HepG2 (cell line): ENCODE measurements around the gene OSBPL9. TPM values are rescaled to one million over a fixed set of nuclear protein-coding genes. Genes with fewer than 3 reads are reported as not detected.

Experiments used
- HDAC2 ChIP-seq: sonication (generic); formaldehyde crosslinking; IDR thresholded peaks from 2 replicates; pipeline ENCODE4 v1.4.0; 2020; ENCODE audit warnings: missing genetic modification reagents
- MED1 ChIP-seq: sonication (generic); formaldehyde crosslinking; IDR thresholded peaks from 2 replicates; pipeline ENCODE4 v1.4.0; 2020; ENCODE audit warnings: missing genetic modification reagents
- SAFB2 ChIP-seq: sonication (generic); formaldehyde crosslinking; IDR thresholded peaks from 2 replicates; pipeline ENCODE4 v1.5.1; 2020; ENCODE audit warnings: missing genetic modification reagents, low read depth, mild to moderate bottlenecking, borderline replicate concordance
- SP4 ChIP-seq: sonication (generic); formaldehyde crosslinking; IDR thresholded peaks from 2 replicates; pipeline ENCODE4 v1.8.1; 2023; ENCODE audit warnings: mild to moderate bottlenecking, missing genetic modification reagents
- SRF ChIP-seq: IDR thresholded peaks from 2 replicates; pipeline ENCODE4 v1.6.1; 2011; ENCODE audit warnings: mild to moderate bottlenecking, low read depth, low read length, moderate library complexity
- TAF15 ChIP-seq: fragments of 200-400 bp; formaldehyde crosslinking; IDR thresholded peaks from one replicate; pipeline ENCODE4 v1.6.1; 2018; ENCODE audit warnings: mild to moderate bottlenecking, low read depth, low read length; ENCODE audit not compliant: poor library complexity, severe bottlenecking
- ZC3H13 ChIP-seq: sonication (generic); formaldehyde crosslinking; IDR thresholded peaks from 2 replicates; pipeline ENCODE4 v1.8.1; 2023; ENCODE audit warnings: mild to moderate bottlenecking, missing genetic modification reagents, moderate library complexity
- ZNF777 ChIP-seq: sonication (generic); formaldehyde crosslinking; IDR thresholded peaks from 2 replicates; pipeline ENCODE4 v1.4.0; 2020; ENCODE audit warnings: missing genetic modification reagents
- polyA plus RNA-seq, 8 experiments: library from polyadenylated mRNA; depleted of rRNA in 3 of 8; stranded (reverse) in 7 of 8; unstranded in 1 of 8; fragments of >200 nt; fragmentation: Illumina TruSeq in 4 of 8; extraction: Trizol in 4 of 8; gene quantifications; 2 replicates each; pipeline versions ENCODE4 v1.2.1 to v1.2.3, GENCODE V29; 2011 to 2016; ENCODE audit warnings: low read depth in 4 of 8, missing spikeins in 1 of 8, mixed read lengths in 1 of 8; ENCODE audit not compliant: insufficient read depth in 1 of 8
- total RNA-seq, 5 experiments: library from RNA; depleted of rRNA; stranded (reverse); fragments of >200 nt; fragmentation: Illumina TruSeq; extraction: Trizol; gene quantifications; 2 replicates each; pipeline ENCODE4 v1.2.3, GENCODE V29; 2016; ENCODE audit warnings: low read depth in 1 of 5
- TF ChIP-seq, protein P1 (sequence below): sonication (generic); formaldehyde crosslinking; IDR thresholded peaks from 2 replicates; pipeline ENCODE4 v1.4.0; 2020; ENCODE audit warnings: mild to moderate bottlenecking, missing genetic modification reagents, borderline replicate concordance
- TF ChIP-seq, protein P2 (sequence below), 2 experiments: fragments of 450-650 bp in 1 of 2; sonication (generic) in 1 of 2; formaldehyde crosslinking; IDR thresholded peaks; 2 replicates each; pipeline versions ENCODE4 v1.5.0 to v1.8.0; 2020 to 2022; ENCODE audit warnings: mild to moderate bottlenecking in 1 of 2, missing genetic modification reagents in 1 of 2
- TF ChIP-seq, protein P3 (sequence below): sonication (generic); formaldehyde crosslinking; IDR thresholded peaks from 2 replicates; pipeline ENCODE4 v1.8.1; 2023; ENCODE audit warnings: mild to moderate bottlenecking, missing genetic modification reagents
- TF ChIP-seq, protein P4 (sequence below): sonication (generic); formaldehyde crosslinking; IDR thresholded peaks from 2 replicates; pipeline ENCODE4 v1.4.0; 2020; ENCODE audit warnings: missing genetic modification reagents
- TF ChIP-seq, protein P5 (sequence below): IDR thresholded peaks from 2 replicates; pipeline ENCODE4 v1.6.1; 2016; ENCODE audit warnings: missing genetic modification reagents, missing compliant biosample characterization
- TF ChIP-seq, protein P6 (sequence below): sonication (generic); formaldehyde crosslinking; IDR thresholded peaks from 2 replicates; pipeline ENCODE4 v1.9.0; 2022; ENCODE audit warnings: missing genetic modification reagents, mild to moderate bottlenecking, borderline replicate concordance

The OSBPL9 gene
- total and polyA plus RNA-seq, 2 of the 13 experiments (the other 11 are each of a cell fraction or from before 2014, with no cell fraction given): 83.6 to 142 TPM

DNA sequence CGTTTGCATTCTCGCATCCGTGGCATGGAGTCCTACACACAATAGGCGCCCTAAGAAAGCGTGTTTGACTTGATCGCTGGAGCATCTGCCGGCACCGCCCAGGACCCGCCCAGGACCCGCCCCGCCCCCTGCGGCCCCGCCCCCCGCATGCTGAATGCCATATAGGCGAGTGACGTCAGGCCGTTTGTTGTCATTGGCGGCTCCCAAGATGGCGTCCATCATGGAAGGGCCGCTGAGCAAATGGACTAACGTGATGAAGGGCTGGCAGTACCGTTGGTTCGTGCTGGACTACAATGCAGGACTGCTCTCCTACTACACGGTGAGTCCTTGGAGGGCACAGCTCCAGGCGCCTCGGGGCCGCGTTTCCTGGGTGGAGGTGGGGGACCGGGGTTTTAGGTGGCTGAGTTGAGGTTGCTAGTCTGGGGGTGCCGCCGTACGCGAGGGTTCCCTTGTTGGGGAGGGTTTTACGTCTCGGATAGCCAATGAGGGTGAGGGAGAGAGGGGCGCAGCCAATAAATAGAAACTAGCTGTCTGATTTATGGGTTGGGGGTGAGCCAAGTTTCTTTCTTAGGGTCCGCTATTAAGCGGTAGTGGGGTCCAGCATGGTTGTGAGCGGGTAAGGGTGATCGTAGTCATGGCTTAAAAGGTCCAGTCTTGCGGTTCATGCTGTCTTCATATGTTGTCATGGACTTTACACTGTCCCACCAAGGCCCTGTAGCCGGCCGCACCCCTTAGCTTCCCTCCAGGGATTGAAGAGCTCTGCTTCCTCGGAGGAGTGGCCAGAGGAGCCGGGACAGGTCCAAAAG is at the start of gene OSBPL9 (continued):
- TF ChIP-seq, protein P1, sequence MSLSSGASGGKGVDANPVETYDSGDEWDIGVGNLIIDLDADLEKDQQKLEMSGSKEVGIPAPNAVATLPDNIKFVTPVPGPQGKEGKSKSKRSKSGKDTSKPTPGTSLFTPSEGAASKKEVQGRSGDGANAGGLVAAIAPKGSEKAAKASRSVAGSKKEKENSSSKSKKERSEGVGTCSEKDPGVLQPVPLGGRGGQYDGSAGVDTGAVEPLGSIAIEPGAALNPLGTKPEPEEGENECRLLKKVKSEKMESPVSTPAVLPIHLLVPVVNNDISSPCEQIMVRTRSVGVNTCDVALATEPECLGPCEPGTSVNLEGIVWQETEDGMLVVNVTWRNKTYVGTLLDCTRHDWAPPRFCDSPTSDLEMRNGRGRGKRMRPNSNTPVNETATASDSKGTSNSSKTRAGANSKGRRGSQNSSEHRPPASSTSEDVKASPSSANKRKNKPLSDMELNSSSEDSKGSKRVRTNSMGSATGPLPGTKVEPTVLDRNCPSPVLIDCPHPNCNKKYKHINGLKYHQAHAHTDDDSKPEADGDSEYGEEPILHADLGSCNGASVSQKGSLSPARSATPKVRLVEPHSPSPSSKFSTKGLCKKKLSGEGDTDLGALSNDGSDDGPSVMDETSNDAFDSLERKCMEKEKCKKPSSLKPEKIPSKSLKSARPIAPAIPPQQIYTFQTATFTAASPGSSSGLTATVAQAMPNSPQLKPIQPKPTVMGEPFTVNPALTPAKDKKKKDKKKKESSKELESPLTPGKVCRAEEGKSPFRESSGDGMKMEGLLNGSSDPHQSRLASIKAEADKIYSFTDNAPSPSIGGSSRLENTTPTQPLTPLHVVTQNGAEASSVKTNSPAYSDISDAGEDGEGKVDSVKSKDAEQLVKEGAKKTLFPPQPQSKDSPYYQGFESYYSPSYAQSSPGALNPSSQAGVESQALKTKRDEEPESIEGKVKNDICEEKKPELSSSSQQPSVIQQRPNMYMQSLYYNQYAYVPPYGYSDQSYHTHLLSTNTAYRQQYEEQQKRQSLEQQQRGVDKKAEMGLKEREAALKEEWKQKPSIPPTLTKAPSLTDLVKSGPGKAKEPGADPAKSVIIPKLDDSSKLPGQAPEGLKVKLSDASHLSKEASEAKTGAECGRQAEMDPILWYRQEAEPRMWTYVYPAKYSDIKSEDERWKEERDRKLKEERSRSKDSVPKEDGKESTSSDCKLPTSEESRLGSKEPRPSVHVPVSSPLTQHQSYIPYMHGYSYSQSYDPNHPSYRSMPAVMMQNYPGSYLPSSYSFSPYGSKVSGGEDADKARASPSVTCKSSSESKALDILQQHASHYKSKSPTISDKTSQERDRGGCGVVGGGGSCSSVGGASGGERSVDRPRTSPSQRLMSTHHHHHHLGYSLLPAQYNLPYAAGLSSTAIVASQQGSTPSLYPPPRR (CRISPR knock-in tag): no peak
- TF ChIP-seq TAF15 (no peak), ZNF777 (0 out of 2 replicates have a peak, but pooled peaks have one; percentile 13), HDAC2 (CRISPR knock-in tag) (no peak), SAFB2 (CRISPR knock-in tag) (peak; percentile 30; the same call in 1 of the 2 replicates), SRF (no peak), MED1 (CRISPR knock-in tag) (no peak), ZC3H13 (CRISPR knock-in tag) (peak; percentile 24; the same call in 1 of the 2 replicates), SP4 (CRISPR knock-in tag) (peak; percentile 65; the same call in 1 of the 2 replicates)
- TF ChIP-seq, protein P2, sequence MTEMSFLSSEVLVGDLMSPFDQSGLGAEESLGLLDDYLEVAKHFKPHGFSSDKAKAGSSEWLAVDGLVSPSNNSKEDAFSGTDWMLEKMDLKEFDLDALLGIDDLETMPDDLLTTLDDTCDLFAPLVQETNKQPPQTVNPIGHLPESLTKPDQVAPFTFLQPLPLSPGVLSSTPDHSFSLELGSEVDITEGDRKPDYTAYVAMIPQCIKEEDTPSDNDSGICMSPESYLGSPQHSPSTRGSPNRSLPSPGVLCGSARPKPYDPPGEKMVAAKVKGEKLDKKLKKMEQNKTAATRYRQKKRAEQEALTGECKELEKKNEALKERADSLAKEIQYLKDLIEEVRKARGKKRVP (CRISPR knock-in tag; IDR thresholded peaks at IDR 0.05): no peak
- TF ChIP-seq, protein P3, sequence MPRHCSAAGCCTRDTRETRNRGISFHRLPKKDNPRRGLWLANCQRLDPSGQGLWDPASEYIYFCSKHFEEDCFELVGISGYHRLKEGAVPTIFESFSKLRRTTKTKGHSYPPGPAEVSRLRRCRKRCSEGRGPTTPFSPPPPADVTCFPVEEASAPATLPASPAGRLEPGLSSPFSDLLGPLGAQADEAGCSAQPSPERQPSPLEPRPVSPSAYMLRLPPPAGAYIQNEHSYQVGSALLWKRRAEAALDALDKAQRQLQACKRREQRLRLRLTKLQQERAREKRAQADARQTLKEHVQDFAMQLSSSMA (CRISPR knock-in tag): no peak
- TF ChIP-seq, protein P4, sequence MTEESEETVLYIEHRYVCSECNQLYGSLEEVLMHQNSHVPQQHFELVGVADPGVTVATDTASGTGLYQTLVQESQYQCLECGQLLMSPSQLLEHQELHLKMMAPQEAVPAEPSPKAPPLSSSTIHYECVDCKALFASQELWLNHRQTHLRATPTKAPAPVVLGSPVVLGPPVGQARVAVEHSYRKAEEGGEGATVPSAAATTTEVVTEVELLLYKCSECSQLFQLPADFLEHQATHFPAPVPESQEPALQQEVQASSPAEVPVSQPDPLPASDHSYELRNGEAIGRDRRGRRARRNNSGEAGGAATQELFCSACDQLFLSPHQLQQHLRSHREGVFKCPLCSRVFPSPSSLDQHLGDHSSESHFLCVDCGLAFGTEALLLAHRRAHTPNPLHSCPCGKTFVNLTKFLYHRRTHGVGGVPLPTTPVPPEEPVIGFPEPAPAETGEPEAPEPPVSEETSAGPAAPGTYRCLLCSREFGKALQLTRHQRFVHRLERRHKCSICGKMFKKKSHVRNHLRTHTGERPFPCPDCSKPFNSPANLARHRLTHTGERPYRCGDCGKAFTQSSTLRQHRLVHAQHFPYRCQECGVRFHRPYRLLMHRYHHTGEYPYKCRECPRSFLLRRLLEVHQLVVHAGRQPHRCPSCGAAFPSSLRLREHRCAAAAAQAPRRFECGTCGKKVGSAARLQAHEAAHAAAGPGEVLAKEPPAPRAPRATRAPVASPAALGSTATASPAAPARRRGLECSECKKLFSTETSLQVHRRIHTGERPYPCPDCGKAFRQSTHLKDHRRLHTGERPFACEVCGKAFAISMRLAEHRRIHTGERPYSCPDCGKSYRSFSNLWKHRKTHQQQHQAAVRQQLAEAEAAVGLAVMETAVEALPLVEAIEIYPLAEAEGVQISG (CRISPR knock-in tag): peak; percentile 62
- TF ChIP-seq, protein P5, sequence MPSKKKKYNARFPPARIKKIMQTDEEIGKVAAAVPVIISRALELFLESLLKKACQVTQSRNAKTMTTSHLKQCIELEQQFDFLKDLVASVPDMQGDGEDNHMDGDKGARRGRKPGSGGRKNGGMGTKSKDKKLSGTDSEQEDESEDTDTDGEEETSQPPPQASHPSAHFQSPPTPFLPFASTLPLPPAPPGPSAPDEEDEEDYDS: peak; percentile 97
- TF ChIP-seq, protein P6, sequence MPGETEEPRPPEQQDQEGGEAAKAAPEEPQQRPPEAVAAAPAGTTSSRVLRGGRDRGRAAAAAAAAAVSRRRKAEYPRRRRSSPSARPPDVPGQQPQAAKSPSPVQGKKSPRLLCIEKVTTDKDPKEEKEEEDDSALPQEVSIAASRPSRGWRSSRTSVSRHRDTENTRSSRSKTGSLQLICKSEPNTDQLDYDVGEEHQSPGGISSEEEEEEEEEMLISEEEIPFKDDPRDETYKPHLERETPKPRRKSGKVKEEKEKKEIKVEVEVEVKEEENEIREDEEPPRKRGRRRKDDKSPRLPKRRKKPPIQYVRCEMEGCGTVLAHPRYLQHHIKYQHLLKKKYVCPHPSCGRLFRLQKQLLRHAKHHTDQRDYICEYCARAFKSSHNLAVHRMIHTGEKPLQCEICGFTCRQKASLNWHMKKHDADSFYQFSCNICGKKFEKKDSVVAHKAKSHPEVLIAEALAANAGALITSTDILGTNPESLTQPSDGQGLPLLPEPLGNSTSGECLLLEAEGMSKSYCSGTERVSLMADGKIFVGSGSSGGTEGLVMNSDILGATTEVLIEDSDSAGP (CRISPR knock-in tag): peak; percentile 36; the same call in 1 of the 2 replicates
